IPS-15b (cell line): Measurements from ENCODE around the gene NUDT13.
A peak's percentile ranks its signal among the peaks of the same experiment; 100 is the strongest.

Experiments used
- H3K27me3 ChIP-seq: one replicate; pipeline ENCODE4 v1.6.1; 2013; ENCODE audit warnings: low read length; ENCODE audit not compliant: control insufficient read depth, insufficient read depth
- H3K36me3 ChIP-seq: one replicate; pipeline ENCODE4 v1.6.1; 2013; ENCODE audit warnings: low read length; ENCODE audit not compliant: control insufficient read depth, insufficient read depth
- H3K4me1 ChIP-seq: one replicate; pipeline ENCODE4 v1.6.1; 2013; ENCODE audit warnings: mild to moderate bottlenecking, low read length; ENCODE audit not compliant: control insufficient read depth, insufficient read depth
- H3K4me3 ChIP-seq: one replicate; pipeline ENCODE4 v1.5.1; 2013; ENCODE audit warnings: low read depth, low read length
- H3K9ac ChIP-seq: one replicate; pipeline ENCODE4 v1.6.1; 2013; ENCODE audit warnings: low read depth, mild to moderate bottlenecking, low read length
- H3K9me3 ChIP-seq: one replicate; pipeline ENCODE4 v1.6.1; 2013; ENCODE audit warnings: mild to moderate bottlenecking, low read length; ENCODE audit not compliant: control insufficient read depth, insufficient read depth

Gene NUDT13

DNA sequence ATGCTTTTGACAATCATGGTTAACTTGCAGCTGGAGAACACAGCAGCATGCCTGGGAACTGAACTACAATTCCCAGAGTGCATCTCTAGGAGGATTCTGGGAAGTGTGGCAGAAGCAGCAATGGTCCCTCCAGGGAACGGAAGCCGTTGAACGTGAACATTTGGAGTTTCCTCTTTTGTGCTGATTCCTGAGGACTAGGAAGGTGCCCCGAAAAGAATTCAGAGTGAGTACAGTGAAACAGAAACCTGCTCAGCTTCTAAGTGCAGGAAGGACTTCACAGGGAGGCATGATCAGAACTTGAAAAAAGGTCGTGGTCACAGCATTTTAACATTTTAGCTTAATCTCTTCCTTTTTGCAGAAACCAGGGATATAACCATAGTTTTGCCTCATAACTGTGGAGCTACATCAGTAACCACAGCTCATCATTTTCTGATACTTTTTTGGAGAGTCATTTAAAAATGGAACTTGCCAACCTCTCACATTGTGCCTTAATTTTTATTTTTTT, at the start of gene NUDT13:
NUDT13 (plus strand) TSS at position 111 of the 505 bp plus-strand sequence. CDS start 3,911 bp downstream, outside the sequence.
- peak within 1 kb of the TSS; percentile 71 for H3K9ac ChIP-seq
- H3K27me3 ChIP-seq = no peaks in the 10 kb centered on the region
- peak within 1 kb of the TSS; percentile 78 for H3K4me3 ChIP-seq
- no peaks in the 10 kb centered on the region for H3K36me3 ChIP-seq
- no peaks in the 10 kb centered on the region for H3K9me3 ChIP-seq
- H3K4me1 ChIP-seq = peaks cover 4% of the 10 kb centered on the region

DNA sequence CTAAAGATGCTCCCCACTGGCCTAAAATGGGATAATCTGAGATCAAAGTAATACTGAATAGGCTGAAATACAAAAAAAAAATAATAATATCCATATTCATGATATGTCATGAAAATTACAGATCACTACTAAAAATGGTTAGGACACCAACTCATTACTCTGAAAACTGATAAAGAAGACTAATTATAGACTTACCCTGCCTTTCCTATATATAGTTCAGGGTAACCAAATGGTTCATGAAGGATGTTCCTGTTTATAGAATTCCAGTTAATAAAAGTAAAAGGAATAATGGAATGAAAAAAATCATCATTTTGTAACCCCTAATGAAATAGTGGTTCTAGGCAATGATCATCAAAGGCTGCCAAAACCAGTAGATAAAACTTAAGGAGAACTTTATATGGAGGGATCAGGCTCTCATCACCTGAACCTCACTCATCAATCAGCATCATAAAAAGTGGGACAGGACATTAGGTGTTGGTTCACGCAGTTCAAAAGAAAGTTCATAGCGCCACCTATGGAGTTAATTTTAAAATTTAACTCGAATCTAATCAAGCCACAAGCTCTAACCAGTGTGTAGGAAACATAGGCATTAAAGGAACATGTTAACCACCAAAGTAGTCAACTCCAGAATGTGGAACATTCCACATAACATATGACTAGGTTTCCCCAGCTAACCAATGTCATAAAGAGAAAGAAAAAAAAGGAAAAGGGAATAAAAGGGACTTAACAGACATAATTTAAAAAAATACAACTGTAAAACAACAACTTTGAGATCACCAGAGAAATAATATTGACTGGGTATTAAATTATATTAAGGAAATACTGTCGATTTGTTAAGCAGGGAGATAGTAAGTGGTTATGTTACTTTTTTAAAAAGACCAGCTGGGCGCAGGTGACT, 49.3 kb upstream of the NUDT13 start:
- H3K9ac ChIP-seq = no peak overlapping the region
- H3K9me3 ChIP-seq = no peaks in the 10 kb centered on the region
- H3K36me3 ChIP-seq = peaks cover 2% of the 10 kb centered on the region
- no peaks in the 10 kb centered on the region for H3K4me1 ChIP-seq
- H3K4me3 ChIP-seq = no peak overlapping the region
- no peaks in the 10 kb centered on the region for H3K27me3 ChIP-seq

DNA sequence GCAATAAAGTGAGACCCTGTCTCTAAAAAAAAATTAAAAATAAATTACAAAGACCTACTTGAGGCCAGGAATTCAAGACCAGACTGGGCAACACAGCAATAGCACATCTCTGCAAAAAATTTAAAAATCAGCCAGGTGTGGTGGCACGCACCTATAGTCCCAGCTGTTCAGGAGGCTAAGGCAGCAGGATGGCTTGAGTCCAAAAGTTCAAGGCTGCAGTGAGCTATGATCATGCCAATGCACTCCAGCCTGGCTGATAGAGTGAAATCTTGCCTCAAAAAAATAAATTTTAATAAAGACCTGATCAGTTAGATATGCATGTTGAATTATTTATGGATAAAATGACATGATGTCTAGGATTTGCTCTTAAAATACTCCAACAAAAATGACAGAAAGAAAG, 48.5 kb upstream of the NUDT13 start:
- H3K4me1 ChIP-seq = no peaks in the 10 kb centered on the region
- no peaks in the 10 kb centered on the region for H3K9me3 ChIP-seq
- no peaks in the 10 kb centered on the region for H3K27me3 ChIP-seq
- peaks cover 2% of the 10 kb centered on the region for H3K36me3 ChIP-seq
- no peak overlapping the region for H3K9ac ChIP-seq
- no peak overlapping the region for H3K4me3 ChIP-seq

- Histone ChIP-seq H3K9ac (no peak overlapping the region), H3K4me1 (no peaks in the 10 kb centered on the region), H3K27me3 (no peaks in the 10 kb centered on the region), H3K9me3 (no peaks in the 10 kb centered on the region), H3K4me3 (no peak overlapping the region), H3K36me3 (peaks cover 2% of the 10 kb centered on the region)
Measured at GRCh38 chr10:73065441-73065840, 44.8 kb upstream of the NUDT13 start.

- Histone ChIP-seq H3K36me3 (peaks cover 2% of the 10 kb centered on the region), H3K9me3 (no peaks in the 10 kb centered on the region), H3K27me3 (no peaks in the 10 kb centered on the region), H3K4me3 (no peak overlapping the region), H3K9ac (no peak overlapping the region), H3K4me1 (no peaks in the 10 kb centered on the region)
Measured at GRCh38 chr10:73073627-73074026, 36.6 kb upstream of the NUDT13 start.

DNA sequence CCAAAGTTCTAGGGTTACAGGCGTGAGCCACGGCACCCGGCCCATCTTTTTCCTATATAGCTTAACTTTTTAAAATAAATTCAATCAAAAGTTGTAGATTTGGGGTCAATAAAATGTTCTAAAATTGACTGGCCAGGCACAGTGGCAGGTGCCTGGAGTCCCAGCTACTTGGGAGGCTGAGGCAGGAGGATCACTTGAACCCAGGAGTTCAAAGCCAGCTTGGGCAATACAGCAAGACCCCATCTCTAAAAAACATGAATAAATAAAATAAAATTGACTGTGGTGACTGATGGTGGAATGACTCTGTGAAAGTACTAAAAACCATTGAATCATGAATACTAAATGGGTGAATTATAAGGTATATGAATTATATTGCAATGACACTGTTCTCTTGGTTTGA, 34.4 kb upstream of the NUDT13 start:
- Histone ChIP-seq H3K36me3 (peaks cover 2% of the 10 kb centered on the region), H3K4me3 (no peak overlapping the region), H3K27me3 (no peaks in the 10 kb centered on the region), H3K9me3 (no peaks in the 10 kb centered on the region), H3K9ac (no peak overlapping the region), H3K4me1 (no peaks in the 10 kb centered on the region)

DNA sequence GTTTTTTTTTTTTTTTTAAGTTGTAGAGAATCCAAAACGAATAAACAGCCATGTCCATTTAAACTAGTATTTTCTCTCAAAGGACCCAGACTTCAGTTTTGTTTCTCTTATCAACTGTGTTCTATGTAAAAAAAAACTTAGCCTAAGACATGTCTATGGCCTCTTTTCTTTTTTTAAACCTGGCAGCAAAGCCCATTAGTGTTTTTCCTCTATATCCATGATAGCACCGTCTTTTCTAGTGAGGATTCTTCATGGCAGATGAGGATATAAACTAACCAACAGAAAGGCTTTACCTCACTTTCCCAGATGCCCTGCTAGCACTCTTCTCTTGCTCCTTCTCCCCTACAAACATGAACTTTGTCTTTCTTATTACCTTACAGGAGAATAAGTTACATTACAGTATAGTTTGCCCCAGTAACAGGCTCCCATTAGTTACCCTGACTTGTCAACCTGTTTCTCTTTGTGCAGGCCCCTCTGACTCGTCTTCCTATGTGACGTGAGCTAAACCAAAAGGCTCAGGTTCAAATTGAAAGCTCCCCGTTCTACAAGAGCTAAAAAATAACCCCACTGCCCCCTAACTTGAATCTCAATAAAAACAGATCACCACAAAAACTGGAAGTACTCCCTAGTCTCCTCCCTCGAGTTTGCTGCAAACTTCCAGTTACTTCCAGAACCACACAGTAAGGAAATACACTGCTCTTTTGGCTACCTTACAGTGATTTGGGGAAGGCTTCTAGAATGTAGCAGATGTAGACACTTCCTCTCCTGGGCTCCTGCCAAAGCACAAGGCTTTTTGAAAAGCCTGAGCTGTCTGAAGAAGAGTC, 33.7 kb upstream of the NUDT13 start:
- Histone ChIP-seq H3K27me3 (no peaks in the 10 kb centered on the region), H3K9ac (no peak overlapping the region), H3K36me3 (peaks cover 2% of the 10 kb centered on the region), H3K4me1 (no peaks in the 10 kb centered on the region), H3K4me3 (no peak overlapping the region), H3K9me3 (no peaks in the 10 kb centered on the region)

- H3K36me3 ChIP-seq = no peaks in the 10 kb centered on the region
- no peak overlapping the region for H3K9ac ChIP-seq
- no peak overlapping the region for H3K4me3 ChIP-seq
Measured at GRCh38 chr10:73079779-73080541, 30.3 kb upstream of the NUDT13 start.

GRCh38 chr10:73083221-73083620, 27.0 kb upstream of the NUDT13 start:
- H3K9me3 ChIP-seq = no peaks in the 10 kb centered on the region
- no peaks in the 10 kb centered on the region for H3K4me1 ChIP-seq
- H3K27me3 ChIP-seq = no peaks in the 10 kb centered on the region
- H3K4me3 ChIP-seq = no peak overlapping the region
- no peaks in the 10 kb centered on the region for H3K36me3 ChIP-seq
- no peak overlapping the region for H3K9ac ChIP-seq

More at GRCh38 chr10:73079779-73080541, 30.3 kb upstream of the NUDT13 start:
- H3K9me3 ChIP-seq = no peaks in the 10 kb centered on the region
- H3K4me1 ChIP-seq = no peaks in the 10 kb centered on the region
- no peaks in the 10 kb centered on the region for H3K27me3 ChIP-seq

GRCh38 chr10:73084209-73084608, 26.0 kb upstream of the NUDT13 start:
- no peaks in the 10 kb centered on the region for H3K9me3 ChIP-seq
- H3K36me3 ChIP-seq = no peaks in the 10 kb centered on the region
- H3K4me3 ChIP-seq = no peak overlapping the region
- no peaks in the 10 kb centered on the region for H3K4me1 ChIP-seq
- no peak overlapping the region for H3K9ac ChIP-seq
- H3K27me3 ChIP-seq = no peaks in the 10 kb centered on the region

DNA sequence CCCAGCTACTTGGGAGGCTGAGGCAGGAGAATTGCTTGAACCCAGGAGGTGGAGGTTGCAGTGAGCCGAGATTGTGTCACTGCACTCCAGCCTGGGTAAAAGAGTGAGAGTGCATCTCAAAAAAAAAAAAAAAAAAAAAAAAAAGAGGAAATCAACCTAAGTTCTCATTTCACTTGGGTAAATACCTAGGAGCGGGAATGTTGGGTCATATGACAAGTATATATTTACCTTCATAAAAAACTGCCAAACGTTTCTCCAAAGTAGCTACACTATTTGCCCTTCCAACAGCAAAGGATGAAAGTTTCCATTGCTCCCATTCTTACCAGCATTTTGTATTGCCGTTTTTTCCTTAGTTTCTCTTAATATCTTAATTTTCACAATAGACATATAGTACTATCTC, 23.4 kb upstream of the NUDT13 start:
- Histone ChIP-seq H3K4me3 (no peak overlapping the region), H3K9ac (no peak overlapping the region), H3K36me3 (no peaks in the 10 kb centered on the region), H3K9me3 (no peaks in the 10 kb centered on the region), H3K4me1 (no peaks in the 10 kb centered on the region), H3K27me3 (no peaks in the 10 kb centered on the region)
